HepG2 (cell line): ENCODE results near the gene CNFN. TPM values are rescaled to one million over a fixed set of nuclear protein-coding genes. Genes with fewer than 3 reads are reported as not detected.

Experiments used
- ATAC-seq: fragments of 200-7000 bp; cut with Tn5 transposase; 3 replicates; pipeline ENCODE4 v1.9.1; 2020; ENCODE audit warnings: mild to moderate bottlenecking, moderate library complexity
- BruUV-seq: library from RNA; stranded (reverse); fragments of 400-500 nt; replicated peaks from 2 replicates; lab custom pipeline; 2021; lab: Mats Ljungman, UMichigan
- CTCF ChIA-PET: fragments of 300-600 bp; formaldehyde crosslinking; extraction: SDS; loops from one replicate; lab custom pipeline; 2021; ENCODE audit warnings: low total read pairs, inconsistent platforms, low intra/inter-chr PET ratio; lab: Yijun Ruan, JAX
- POLR2A ChIA-PET: fragments of 350-600 bp; sonication (Branson Sonifier 250); formaldehyde crosslinking; loops from one replicate; lab custom pipeline; 2020; ENCODE audit warnings: antibody characterized with exemption, inconsistent platforms; lab: Yijun Ruan, JAX
- DNase-seq: peaks from one replicate; pipeline ENCODE4 v3.0.0-alpha.2; 2015; ENCODE audit warnings: low spot score
- FAIRE-seq: peaks from 3 replicates; lab custom pipeline; 2011; peaks lifted over from hg19 to GRCh38; lab: Jason Lieb, UNC
- H2AFZ ChIP-seq: one replicate; pipeline ENCODE4 v1.6.1; 2011; ENCODE audit warnings: low read length, inconsistent platforms
- H3K27ac ChIP-seq: fragments of 300-600 bp; 3 replicates; pipeline ENCODE4 v1.8.0; 2011; ENCODE audit warnings: mixed run types, mild to moderate bottlenecking, mixed read lengths, low read length, inconsistent platforms; ENCODE audit not compliant: insufficient read depth; ENCODE audit errors: extremely low read length
- H3K27me3 ChIP-seq, 2 experiments: fragments of 200-600 bp in 1 of 2; 2 replicates in 1 of 2; 3 replicates in 1 of 2; pipeline versions ENCODE4 v1.6.0 to v1.8.0; 2011; ENCODE audit warnings: low read length in 2 of 2, mild to moderate bottlenecking in 2 of 2, moderate library complexity in 2 of 2, inconsistent platforms in 1 of 2; ENCODE audit not compliant: insufficient read depth in 2 of 2, control insufficient read depth in 1 of 2
- H3K36me3 ChIP-seq, 2 experiments: fragments of 200-600 bp in 1 of 2; replicated peaks in 1 of 2; 2 replicates in 1 of 2; 3 replicates in 1 of 2; pipeline versions ENCODE4 v1.5.1 to v1.8.0; 2011; ENCODE audit warnings: low read length in 2 of 2, inconsistent platforms in 1 of 2; ENCODE audit not compliant: insufficient read depth in 2 of 2, control insufficient read depth in 1 of 2
- H3K4me1 ChIP-seq: 2 replicates; pipeline ENCODE4 v1.5.1; 2012; ENCODE audit warnings: low read length, inconsistent platforms; ENCODE audit not compliant: insufficient read depth
- H3K4me2 ChIP-seq: 2 replicates; pipeline ENCODE4 v1.6.0; 2011; ENCODE audit warnings: low read depth, low read length, inconsistent platforms
- H3K4me3 ChIP-seq, 3 experiments: fragments of 200-600 bp in 1 of 3; sonication (generic), shearing (Covaris generic) in 1 of 3; replicated peaks in 1 of 3; 2 replicates each; pipeline ENCODE4 v1.5.1; 2011 to 2016; ENCODE audit warnings: low read length in 3 of 3, inconsistent platforms in 2 of 3, low read depth in 2 of 3, mild to moderate bottlenecking in 2 of 3, control low read depth in 1 of 3, mixed read lengths in 1 of 3; ENCODE audit not compliant: insufficient read depth in 1 of 3
- H3K79me2 ChIP-seq: one replicate; pipeline ENCODE4 v1.6.1; 2011; ENCODE audit warnings: low read length, inconsistent platforms; ENCODE audit not compliant: insufficient read depth
- H3K9ac ChIP-seq: 2 replicates; pipeline ENCODE4 v1.6.0; 2011; ENCODE audit warnings: mild to moderate bottlenecking, low read depth, low read length, inconsistent platforms; ENCODE audit not compliant: insufficient read depth
- H3K9me3 ChIP-seq: 2 replicates; pipeline ENCODE4 v1.5.1; 2012; ENCODE audit warnings: mild to moderate bottlenecking, low read length
- H4K20me1 ChIP-seq: 2 replicates; pipeline ENCODE4 v1.6.0; 2011; ENCODE audit warnings: inconsistent platforms, mild to moderate bottlenecking, low read length, moderate library complexity; ENCODE audit not compliant: insufficient read depth
- ARNTL ChIP-seq: sonication (generic); formaldehyde crosslinking; IDR thresholded peaks from 2 replicates; pipeline ENCODE4 v1.4.0; 2020; ENCODE audit warnings: mild to moderate bottlenecking, missing genetic modification reagents
- ASH2L ChIP-seq: fragments of 300-600, 200-600 bp; sonication (generic); IDR thresholded peaks from 2 replicates; pipeline ENCODE4 v1.7.0; 2017; ENCODE audit warnings: low read depth, mild to moderate bottlenecking, moderate library complexity, mixed read lengths, low read length; ENCODE audit not compliant: insufficient read length
- CREB1 ChIP-seq, 2 experiments: fragments of 450-650 bp in 1 of 2; IDR thresholded peaks; 2 replicates each; pipeline ENCODE4 v1.6.1; 2016 to 2017; ENCODE audit warnings: control low read depth in 1 of 2, mild to moderate bottlenecking in 1 of 2, missing compliant biosample characterization in 1 of 2, missing genetic modification characterization in 1 of 2
- FIP1L1 ChIP-seq: fragments of 200-400 bp; formaldehyde crosslinking; IDR thresholded peaks from 2 replicates; pipeline ENCODE4 v1.6.1; 2018; ENCODE audit warnings: low read depth, mild to moderate bottlenecking, low read length, moderate library complexity, borderline replicate concordance; ENCODE audit not compliant: insufficient read depth
- HNF1B ChIP-seq: sonication (generic); formaldehyde crosslinking; IDR thresholded peaks from 2 replicates; pipeline ENCODE4 v1.5.1; 2020; ENCODE audit warnings: mild to moderate bottlenecking, moderate library complexity, missing genetic modification reagents
- KLF9 ChIP-seq: IDR thresholded peaks from 2 replicates; pipeline ENCODE4 v1.6.1; 2016; ENCODE audit warnings: low read depth
- MAX ChIP-seq: IDR thresholded peaks from 2 replicates; pipeline ENCODE4 v1.6.1; 2012; ENCODE audit warnings: inconsistent platforms
- NCOA1 ChIP-seq: sonication (generic); formaldehyde crosslinking; IDR thresholded peaks from 2 replicates; pipeline ENCODE4 v1.9.0; 2021; ENCODE audit warnings: missing genetic modification reagents
- NR2C2 ChIP-seq: sonication (generic); formaldehyde crosslinking; IDR thresholded peaks from 2 replicates; pipeline ENCODE4 v1.4.0; 2020; ENCODE audit warnings: missing genetic modification reagents, mild to moderate bottlenecking, moderate library complexity, borderline replicate concordance
- STAG1 ChIP-seq: sonication (generic); formaldehyde crosslinking; IDR thresholded peaks from 2 replicates; pipeline ENCODE4 v1.4.0; 2020; ENCODE audit warnings: missing genetic modification reagents
- THAP11 ChIP-seq: IDR thresholded peaks from 2 replicates; pipeline ENCODE4 v1.6.1; 2016; ENCODE audit warnings: missing biosample characterization, missing genetic modification reagents
- THAP7 ChIP-seq: sonication (generic); formaldehyde crosslinking; IDR thresholded peaks from 2 replicates; pipeline ENCODE4 v1.8.1; 2023; ENCODE audit warnings: mild to moderate bottlenecking, missing genetic modification reagents
- TRAFD1 ChIP-seq: sonication (generic); formaldehyde crosslinking; IDR thresholded peaks from 2 replicates; pipeline ENCODE4 v1.5.1; 2020; ENCODE audit warnings: missing genetic modification reagents, mild to moderate bottlenecking, borderline replicate concordance
- ZFP1 ChIP-seq: IDR thresholded peaks from 2 replicates; pipeline ENCODE4 v1.6.1; 2016
- ZFP36 ChIP-seq: fragments of 150-350 bp; IDR thresholded peaks from 2 replicates; pipeline ENCODE4 v1.6.1; 2018; ENCODE audit warnings: borderline replicate concordance, low read length, low read depth; ENCODE audit not compliant: partially characterized antibody
- ZMYM4 ChIP-seq: sonication (generic); formaldehyde crosslinking; IDR thresholded peaks from 2 replicates; pipeline ENCODE4 v1.8.1; 2023; ENCODE audit warnings: mild to moderate bottlenecking, missing genetic modification reagents
- ZNF296 ChIP-seq: sonication (generic); formaldehyde crosslinking; conservative IDR thresholded peaks from 2 replicates; pipeline ENCODE4 v1.5.0; 2020; ENCODE audit warnings: mild to moderate bottlenecking, missing genetic modification reagents
- ZNF30 ChIP-seq: sonication (generic); formaldehyde crosslinking; IDR thresholded peaks from 2 replicates; pipeline ENCODE4 v1.5.0; 2020; ENCODE audit warnings: mild to moderate bottlenecking, missing genetic modification reagents
- ZNF883 ChIP-seq: sonication (generic); formaldehyde crosslinking; IDR thresholded peaks from 2 replicates; pipeline ENCODE4 v1.5.1; 2020; ENCODE audit warnings: mild to moderate bottlenecking, missing genetic modification reagents; ENCODE audit errors: not compliant biosample characterization
- ZSCAN25 ChIP-seq: sonication (generic); formaldehyde crosslinking; IDR thresholded peaks from 2 replicates; pipeline ENCODE4 v1.8.0; 2022; ENCODE audit warnings: mild to moderate bottlenecking, missing genetic modification reagents
- WGBS: methylation state at CpG from one replicate; pipeline ENCODE4 v1.1.6; 2017; ENCODE audit warnings: low lambda C conversion rate; 5-methylcytosine and 5-hydroxymethylcytosine counted together
- in situ Hi-C: cut with HindIII; loops from 2 replicates; pipeline ENCODE4 v1.10.0; 2017; ENCODE audit warnings: low pct_unique_long_range_greater_than_20kb; ENCODE audit not compliant: extremely low pct_ligation_motif_present
- intact Hi-C: fragments of 100-400 bp; cut with micrococcal nuclease; formaldehyde crosslinking; loops from one replicate; pipeline ENCODE4 v1.10.0; 2022; ENCODE audit not compliant: unreplicated experiment
- polyA plus RNA-seq, 8 experiments: library from polyadenylated mRNA; depleted of rRNA in 3 of 8; stranded (reverse) in 7 of 8; unstranded in 1 of 8; fragments of >200 nt; fragmentation: Illumina TruSeq in 4 of 8; extraction: Trizol in 4 of 8; gene quantifications; 2 replicates each; pipeline versions ENCODE4 v1.2.1 to v1.2.3, GENCODE V29; 2011 to 2016; ENCODE audit warnings: low read depth in 4 of 8, missing spikeins in 1 of 8, mixed read lengths in 1 of 8; ENCODE audit not compliant: insufficient read depth in 1 of 8
- total RNA-seq, 5 experiments: library from RNA; depleted of rRNA; stranded (reverse); fragments of >200 nt; fragmentation: Illumina TruSeq; extraction: Trizol; gene quantifications; 2 replicates each; pipeline ENCODE4 v1.2.3, GENCODE V29; 2016; ENCODE audit warnings: low read depth in 1 of 5

The CNFN gene
- total and polyA plus RNA-seq, 2 of the 13 experiments (the other 11 are each of a cell fraction or from before 2014, with no cell fraction given) = 0.35 to 1.1 TPM

GRCh38 chr19:42400404-42400803 lies 10.3 kb upstream of the CNFN start:
- intact Hi-C loops = loop anchor here (5.0 kb wide), 1 partner anchor 268 kb away; the partner anchor contains the start of gene POU2F2
- DNase-seq = no peak
- Histone ChIP-seq H2AFZ (no peak overlapping the region), H4K20me1 (no peaks in the 10 kb centered on the region), H3K4me2 (no peak overlapping the region), H3K36me3 (no peaks in the 10 kb centered on the region), H3K79me2 (no peaks in the 10 kb centered on the region), H3K27ac (no peak overlapping the region), H3K9ac (no peak overlapping the region), H3K4me1 (peaks cover 12% of the 10 kb centered on the region; the same call in 1 of the 2 replicates)
- no peak for ATAC-seq
- TF ChIP-seq NR2C2 (CRISPR knock-in tag) (no peak), ASH2L (no peak), ZNF883 (CRISPR knock-in tag) (no peak), ZMYM4 (CRISPR knock-in tag) (no peak), ZNF30 (no peak), FIP1L1 (no peak), ARNTL (CRISPR knock-in tag) (no peak), ZFP36 (no peak), KLF9 (CRISPR knock-in tag) (no peak), ZFP1 (CRISPR knock-in tag) (no peak), THAP11 (no peak), THAP7 (no peak), TRAFD1 (CRISPR knock-in tag) (no peak), HNF1B (CRISPR knock-in tag) (no peak), NCOA1 (CRISPR knock-in tag) (no peak), ZNF296 (no peak), ZSCAN25 (CRISPR knock-in tag) (no peak), STAG1 (CRISPR knock-in tag) (no peak), CREB1 (IDR thresholded peaks at IDR 0.05) (no peak), CREB1 (CRISPR knock-in tag; IDR thresholded peaks at IDR 0.05) (no peak), MAX (no peak)
- TF ChIP-seq, all 625 proteins: peak for 0
- CTCF ChIA-PET = interaction anchor here (0.9 kb wide), 1 partner anchor 20 kb away, joined by 3 read pairs; no protein-coding TSS in a partner anchor
- Histone ChIP-seq H3K27me3 (peaks cover 3 to 36% of the 10 kb centered on the region in 2 experiments), H3K4me3 (no peak overlapping the region), H3K9me3 (no peaks in the 10 kb centered on the region)
- in situ Hi-C loops = no loop called here
- no TSS peak for BruUV-seq
- POLR2A ChIA-PET = no interaction called here
- FAIRE-seq = no peak
- 0% methylated on average over 1 of the region's 1 CpG for WGBS
